Mammary epithelial cell (primary cell): ENCODE measurements around the gene SRSF12.

ENCODE experiments used
- CTCF ChIP-seq, 2 donors: IDR thresholded peaks in 1 of 2; conservative IDR thresholded peaks in 1 of 2; 2 replicates each; pipeline ENCODE4 v1.5.1; 2011 to 2012; ENCODE audit warnings: inconsistent platforms in 2 of 2, low read length in 2 of 2, mild to moderate bottlenecking in 2 of 2, control low read depth in 1 of 2, low read depth in 1 of 2; ENCODE audit not compliant: insufficient read depth in 1 of 2; ENCODE audit errors: extremely low read depth in 1 of 2
- EZH2 ChIP-seq: IDR thresholded peaks from 2 replicates; pipeline ENCODE4 v1.6.1; 2012; ENCODE audit warnings: low read length, inconsistent platforms, borderline replicate concordance

DNA sequence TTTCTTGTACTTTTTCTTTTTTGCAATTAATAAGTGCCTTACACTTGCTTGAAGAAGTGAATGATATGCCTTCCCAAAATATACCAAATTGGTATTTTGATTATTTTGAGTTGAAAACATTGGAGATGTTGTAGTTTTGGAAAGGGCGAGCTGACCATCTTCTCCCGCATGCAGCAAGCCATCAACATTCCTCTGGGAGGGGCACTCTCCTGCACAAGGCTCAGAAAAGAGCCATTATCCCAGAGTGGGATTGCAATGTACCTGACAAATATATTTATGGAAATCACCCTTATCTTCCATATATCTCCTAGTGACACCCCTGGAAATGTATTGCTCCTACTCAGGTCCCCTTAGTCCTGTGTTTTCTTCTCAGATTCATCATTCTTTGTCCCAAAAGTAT is 60.1 kb downstream of the SRSF12 start:
- TF ChIP-seq CTCF (conservative IDR thresholded peaks at IDR 0.05 in 1 of 2, IDR thresholded peaks at IDR 0.05 in 1 of 2; ENCODE audit: extremely low read depth in 1 of 2, insufficient read depth in 1 of 2, low read depth in 1 of 2, low read length in 2 of 2), result no peak
- TF ChIP-seq EZH2, result no peak
